GM12878 (cell line): Measurements from ENCODE around the gene ERP44. TPM values are rescaled to one million over a fixed set of nuclear protein-coding genes. Genes with fewer than 3 reads are reported as not detected.
A peak's percentile ranks its signal among the peaks of the same experiment; 100 is the strongest.

Experiments used
- BHLHE40 ChIP-seq, 2 experiments: fragments of 450-650 bp in 1 of 2; IDR thresholded peaks; 2 replicates each; pipeline ENCODE4 v1.6.1; 2011 to 2017; ENCODE audit warnings: low read depth in 2 of 2, borderline replicate concordance in 1 of 2, improper control_type of control experiment in 1 of 2, low read length in 1 of 2, mild to moderate bottlenecking in 1 of 2
- BMI1 ChIP-seq: fragments of 450-650 bp; IDR thresholded peaks from 2 replicates; pipeline ENCODE4 v1.6.1; 2016; ENCODE audit warnings: mild to moderate bottlenecking, moderate library complexity, borderline replicate concordance
- CBFB ChIP-seq: IDR thresholded peaks from 2 replicates; pipeline ENCODE4 v1.6.1; 2016; ENCODE audit warnings: antibody characterized with exemption, low read depth
- EED ChIP-seq: sonication (generic); IDR thresholded peaks from 2 replicates; pipeline ENCODE4 v1.6.1; 2016; ENCODE audit warnings: antibody characterized with exemption, low read depth
- ETV6 ChIP-seq, 2 experiments: fragments of 450-650 bp in 1 of 2; IDR thresholded peaks in 1 of 2; conservative IDR thresholded peaks in 1 of 2; 2 replicates each; pipeline ENCODE4 v1.6.1; 2014; ENCODE audit warnings: antibody characterized with exemption in 1 of 2, borderline replicate concordance in 1 of 2, low read depth in 1 of 2, mild to moderate bottlenecking in 1 of 2, moderate library complexity in 1 of 2
- HCFC1 ChIP-seq: fragments of 150-350 bp; IDR thresholded peaks from 2 replicates; pipeline ENCODE4 v1.6.1; 2014; ENCODE audit warnings: low read length
- IKZF1 ChIP-seq: fragments of 450-650 bp; conservative IDR thresholded peaks from 2 replicates; pipeline ENCODE4 v1.6.1; 2017; ENCODE audit warnings: antibody characterized with exemption, mild to moderate bottlenecking
- MTA3 ChIP-seq: IDR thresholded peaks from 2 replicates; pipeline ENCODE4 v1.6.1; 2012; ENCODE audit warnings: low read length, inconsistent platforms, borderline replicate concordance
- NFYB ChIP-seq: IDR thresholded peaks from 2 replicates; pipeline ENCODE4 v1.6.1; 2011; ENCODE audit warnings: low read depth, mild to moderate bottlenecking, low read length, improper control_type of control experiment, moderate library complexity; ENCODE audit not compliant: insufficient read depth
- NR2F1 ChIP-seq: fragments of 450-650 bp; conservative IDR thresholded peaks from 2 replicates; pipeline ENCODE4 v1.6.1; 2017; ENCODE audit warnings: mild to moderate bottlenecking
- POLR2AphosphoS5 ChIP-seq: IDR thresholded peaks from 2 replicates; pipeline ENCODE4 v1.6.1; 2011; ENCODE audit warnings: mild to moderate bottlenecking, low read length, inconsistent platforms
- RAD51 ChIP-seq: fragments of 450-650 bp; IDR thresholded peaks from 2 replicates; pipeline ENCODE4 v1.6.1; 2016; ENCODE audit warnings: moderate library complexity, mild to moderate bottlenecking, inconsistent platforms
- RB1 ChIP-seq: fragments of 450-650 bp; formaldehyde crosslinking; IDR thresholded peaks from 2 replicates; pipeline ENCODE4 v1.6.1; 2017; ENCODE audit warnings: mild to moderate bottlenecking, borderline replicate concordance
- SREBF2 ChIP-seq: IDR thresholded peaks from 2 replicates; pipeline ENCODE4 v1.6.1; 2012; ENCODE audit warnings: mild to moderate bottlenecking, low read length
- TCF7 ChIP-seq: IDR thresholded peaks from 2 replicates; pipeline ENCODE4 v1.6.1; 2014; ENCODE audit warnings: antibody characterized with exemption, borderline replicate concordance
- polyA plus RNA-seq, 11 experiments: library from polyadenylated mRNA; depleted of rRNA in 4 of 11; unstranded in 6 of 11; stranded (reverse) in 5 of 11; fragments of >200 nt; fragmentation: Nextera tagmentation in 4 of 11; fragmentation: Illumina TruSeq in 1 of 11; extraction: Ambion mirVana in 4 of 11; extraction: Trizol in 1 of 11; gene quantifications; 1 replicate in 1 of 11; 2 replicates in 10 of 11; pipeline versions ENCODE4 v1.2.1 to v1.2.3, GENCODE V29; 2011 to 2016; ENCODE audit warnings: inconsistent platforms in 2 of 11, missing spikeins in 2 of 11, low read depth in 1 of 11
- total RNA-seq, 4 experiments: library from RNA; depleted of rRNA in 3 of 4; stranded (reverse); fragments of >200 nt in 3 of 4; fragmentation: Illumina TruSeq in 1 of 4; extraction: Trizol in 1 of 4; gene quantifications; 2 replicates each; pipeline versions ENCODE4 v1.2.1 to v1.2.3, GENCODE V29; 2013 to 2021
- TF ChIP-seq, protein P1 (sequence below): fragments of 450-650 bp; IDR thresholded peaks from 2 replicates; pipeline ENCODE4 v1.6.1; 2017; ENCODE audit warnings: antibody characterized with exemption, mild to moderate bottlenecking, moderate library complexity
- TF ChIP-seq, protein P2 (sequence below): fragments of 450-650 bp; formaldehyde crosslinking; IDR thresholded peaks from 2 replicates; pipeline ENCODE4 v1.4.0; 2022; ENCODE audit warnings: mild to moderate bottlenecking, moderate library complexity
- TF ChIP-seq, protein P3 (sequence below): IDR thresholded peaks from 2 replicates; pipeline ENCODE4 v1.6.1; 2011; ENCODE audit warnings: low read depth, mild to moderate bottlenecking, low read length, moderate library complexity, borderline replicate concordance; ENCODE audit errors: extremely low read depth
- TF ChIP-seq, protein P4 (sequence below): fragments of 450-650 bp; formaldehyde crosslinking; IDR thresholded peaks from 2 replicates; pipeline ENCODE4 v1.5.0; 2022; ENCODE audit warnings: mild to moderate bottlenecking, missing genetic modification characterization

The ERP44 gene
- total and polyA plus RNA-seq, 10 of the 15 experiments (the other 5 are each of a cell fraction or from before 2014, with no cell fraction given) = 11.5 to 52.4 (median 20.2) TPM

DNA sequence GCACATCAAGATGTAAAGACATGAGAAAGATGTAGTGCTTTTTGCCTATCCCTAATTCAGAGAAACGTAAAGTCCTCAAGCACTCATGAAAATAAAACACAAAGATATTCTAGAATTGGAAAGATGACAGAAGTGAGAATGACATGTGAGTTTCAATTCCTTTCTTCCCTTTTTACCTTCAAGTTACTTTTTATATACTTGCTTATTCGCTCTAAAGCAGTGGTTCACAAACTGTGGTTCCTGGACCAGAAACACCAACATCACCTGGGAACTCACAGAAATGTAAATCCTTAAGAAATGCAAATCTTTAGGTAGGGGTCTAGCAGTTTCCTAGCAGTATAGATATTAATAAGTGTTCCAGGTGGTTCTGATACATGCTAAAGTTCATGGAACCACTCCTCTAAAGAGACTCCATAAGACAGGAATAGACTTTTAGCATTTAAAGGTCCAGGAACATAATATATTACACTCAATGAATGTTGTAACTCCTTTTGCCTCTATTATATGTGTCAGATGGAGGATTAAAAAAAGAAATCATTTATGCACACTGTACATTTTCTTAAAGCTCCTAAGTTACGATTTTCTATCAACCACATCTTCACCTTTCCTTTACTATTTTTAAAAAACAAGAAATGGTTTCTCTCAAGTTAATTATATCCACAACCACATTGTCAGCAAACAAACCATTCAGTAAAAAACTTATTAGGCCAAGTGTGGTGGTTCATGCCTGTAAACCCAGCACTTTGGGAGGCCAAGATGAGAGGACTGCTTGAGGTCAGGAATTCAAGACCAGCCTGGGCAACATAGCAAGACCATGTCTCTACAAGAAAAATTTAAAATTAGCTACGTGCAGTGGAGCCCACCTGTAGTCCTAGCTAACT lies 39.9 kb downstream of the ERP44 start (continued):
- TF ChIP-seq POLR2AphosphoS5 = no peak
- TF ChIP-seq NFYB = no peak
- TF ChIP-seq, protein P1, sequence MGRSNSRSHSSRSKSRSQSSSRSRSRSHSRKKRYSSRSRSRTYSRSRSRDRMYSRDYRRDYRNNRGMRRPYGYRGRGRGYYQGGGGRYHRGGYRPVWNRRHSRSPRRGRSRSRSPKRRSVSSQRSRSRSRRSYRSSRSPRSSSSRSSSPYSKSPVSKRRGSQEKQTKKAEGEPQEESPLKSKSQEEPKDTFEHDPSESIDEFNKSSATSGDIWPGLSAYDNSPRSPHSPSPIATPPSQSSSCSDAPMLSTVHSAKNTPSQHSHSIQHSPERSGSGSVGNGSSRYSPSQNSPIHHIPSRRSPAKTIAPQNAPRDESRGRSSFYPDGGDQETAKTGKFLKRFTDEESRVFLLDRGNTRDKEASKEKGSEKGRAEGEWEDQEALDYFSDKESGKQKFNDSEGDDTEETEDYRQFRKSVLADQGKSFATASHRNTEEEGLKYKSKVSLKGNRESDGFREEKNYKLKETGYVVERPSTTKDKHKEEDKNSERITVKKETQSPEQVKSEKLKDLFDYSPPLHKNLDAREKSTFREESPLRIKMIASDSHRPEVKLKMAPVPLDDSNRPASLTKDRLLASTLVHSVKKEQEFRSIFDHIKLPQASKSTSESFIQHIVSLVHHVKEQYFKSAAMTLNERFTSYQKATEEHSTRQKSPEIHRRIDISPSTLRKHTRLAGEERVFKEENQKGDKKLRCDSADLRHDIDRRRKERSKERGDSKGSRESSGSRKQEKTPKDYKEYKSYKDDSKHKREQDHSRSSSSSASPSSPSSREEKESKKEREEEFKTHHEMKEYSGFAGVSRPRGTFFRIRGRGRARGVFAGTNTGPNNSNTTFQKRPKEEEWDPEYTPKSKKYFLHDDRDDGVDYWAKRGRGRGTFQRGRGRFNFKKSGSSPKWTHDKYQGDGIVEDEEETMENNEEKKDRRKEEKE = no peak
- peak; percentile 90 to 96 for TF ChIP-seq BHLHE40 (IDR thresholded peaks at IDR 0.05; ENCODE audit: borderline replicate concordance in 1 of 2, low read depth in 2 of 2, low read length in 1 of 2)
- TF ChIP-seq TCF7 = peak; percentile 58; the same call in 1 of the 2 replicates
- peak; percentile 86 for TF ChIP-seq IKZF1
- TF ChIP-seq, protein P2, sequence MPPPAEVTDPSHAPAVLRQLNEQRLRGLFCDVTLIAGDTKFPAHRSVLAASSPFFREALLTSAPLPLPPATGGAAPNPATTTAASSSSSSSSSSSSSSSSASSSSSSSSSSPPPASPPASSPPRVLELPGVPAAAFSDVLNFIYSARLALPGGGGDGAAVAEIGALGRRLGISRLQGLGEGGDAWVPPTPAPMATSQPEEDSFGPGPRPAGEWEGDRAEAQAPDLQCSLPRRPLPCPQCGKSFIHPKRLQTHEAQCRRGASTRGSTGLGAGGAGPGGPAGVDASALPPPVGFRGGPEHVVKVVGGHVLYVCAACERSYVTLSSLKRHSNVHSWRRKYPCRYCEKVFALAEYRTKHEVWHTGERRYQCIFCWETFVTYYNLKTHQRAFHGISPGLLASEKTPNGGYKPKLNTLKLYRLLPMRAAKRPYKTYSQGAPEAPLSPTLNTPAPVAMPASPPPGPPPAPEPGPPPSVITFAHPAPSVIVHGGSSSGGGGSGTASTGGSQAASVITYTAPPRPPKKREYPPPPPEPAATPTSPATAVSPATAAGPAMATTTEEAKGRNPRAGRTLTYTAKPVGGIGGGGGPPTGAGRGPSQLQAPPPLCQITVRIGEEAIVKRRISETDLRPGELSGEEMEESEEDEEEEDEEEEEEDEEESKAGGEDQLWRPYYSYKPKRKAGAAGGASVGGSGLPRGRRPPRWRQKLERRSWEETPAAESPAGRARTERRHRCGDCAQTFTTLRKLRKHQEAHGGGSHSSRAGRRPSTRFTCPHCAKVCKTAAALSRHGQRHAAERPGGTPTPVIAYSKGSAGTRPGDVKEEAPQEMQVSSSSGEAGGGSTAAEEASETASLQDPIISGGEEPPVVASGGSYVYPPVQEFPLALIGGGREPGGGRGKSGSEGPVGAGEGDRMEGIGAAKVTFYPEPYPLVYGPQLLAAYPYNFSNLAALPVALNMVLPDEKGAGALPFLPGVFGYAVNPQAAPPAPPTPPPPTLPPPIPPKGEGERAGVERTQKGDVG (CRISPR knock-in tag) = no peak
- TF ChIP-seq, protein P3, sequence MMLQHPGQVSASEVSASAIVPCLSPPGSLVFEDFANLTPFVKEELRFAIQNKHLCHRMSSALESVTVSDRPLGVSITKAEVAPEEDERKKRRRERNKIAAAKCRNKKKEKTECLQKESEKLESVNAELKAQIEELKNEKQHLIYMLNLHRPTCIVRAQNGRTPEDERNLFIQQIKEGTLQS = no peak
- TF ChIP-seq RB1 = peak; percentile 49; the same call in 1 of the 2 replicates
- TF ChIP-seq, protein P4, sequence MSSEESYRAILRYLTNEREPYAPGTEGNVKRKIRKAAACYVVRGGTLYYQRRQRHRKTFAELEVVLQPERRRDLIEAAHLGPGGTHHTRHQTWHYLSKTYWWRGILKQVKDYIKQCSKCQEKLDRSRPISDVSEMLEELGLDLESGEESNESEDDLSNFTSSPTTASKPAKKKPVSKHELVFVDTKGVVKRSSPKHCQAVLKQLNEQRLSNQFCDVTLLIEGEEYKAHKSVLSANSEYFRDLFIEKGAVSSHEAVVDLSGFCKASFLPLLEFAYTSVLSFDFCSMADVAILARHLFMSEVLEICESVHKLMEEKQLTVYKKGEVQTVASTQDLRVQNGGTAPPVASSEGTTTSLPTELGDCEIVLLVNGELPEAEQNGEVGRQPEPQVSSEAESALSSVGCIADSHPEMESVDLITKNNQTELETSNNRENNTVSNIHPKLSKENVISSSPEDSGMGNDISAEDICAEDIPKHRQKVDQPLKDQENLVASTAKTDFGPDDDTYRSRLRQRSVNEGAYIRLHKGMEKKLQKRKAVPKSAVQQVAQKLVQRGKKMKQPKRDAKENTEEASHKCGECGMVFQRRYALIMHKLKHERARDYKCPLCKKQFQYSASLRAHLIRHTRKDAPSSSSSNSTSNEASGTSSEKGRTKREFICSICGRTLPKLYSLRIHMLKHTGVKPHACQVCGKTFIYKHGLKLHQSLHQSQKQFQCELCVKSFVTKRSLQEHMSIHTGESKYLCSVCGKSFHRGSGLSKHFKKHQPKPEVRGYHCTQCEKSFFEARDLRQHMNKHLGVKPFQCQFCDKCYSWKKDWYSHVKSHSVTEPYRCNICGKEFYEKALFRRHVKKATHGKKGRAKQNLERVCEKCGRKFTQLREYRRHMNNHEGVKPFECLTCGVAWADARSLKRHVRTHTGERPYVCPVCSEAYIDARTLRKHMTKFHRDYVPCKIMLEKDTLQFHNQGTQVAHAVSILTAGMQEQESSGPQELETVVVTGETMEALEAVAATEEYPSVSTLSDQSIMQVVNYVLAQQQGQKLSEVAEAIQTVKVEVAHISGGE (CRISPR knock-in tag) = no peak
- TF ChIP-seq ETV6 (conservative IDR thresholded peaks at IDR 0.05 in 1 of 2, IDR thresholded peaks at IDR 0.05 in 1 of 2; ENCODE audit: borderline replicate concordance in 1 of 2, low read depth in 1 of 2) = peak in 1 of 2 experiments; percentile 59; a peak in 1 of 4 replicates
- TF ChIP-seq RAD51 = peak; percentile 40; the same call in 1 of the 2 replicates
- peak; percentile 66; the same call in 1 of the 2 replicates for TF ChIP-seq BMI1
- no peak for TF ChIP-seq HCFC1
- peak; percentile 35; the same call in 1 of the 2 replicates for TF ChIP-seq NR2F1
- TF ChIP-seq MTA3 = peak; percentile 97
- TF ChIP-seq SREBF2 = no peak
- TF ChIP-seq CBFB = peak; percentile 75; the same call in 1 of the 2 replicates
- TF ChIP-seq EED = peak; percentile 74
